ENCODE results near the gene NRBF2. TPM values are rescaled to one million over a fixed set of nuclear protein-coding genes. Genes with fewer than 3 reads are reported as not detected.
A peak's percentile ranks its signal among the peaks of the same experiment; 100 is the strongest.

Gene NRBF2
- total RNA-seq, 1 donor from 2014 or later, result 28.7 TPM

- no peaks in the 10 kb centered on the region for H3K27me3 ChIP-seq (ENCODE audit: control insufficient read depth, insufficient read depth, low read length)
- H3K4me3 ChIP-seq (ENCODE audit: low read depth, low read length), result no peak overlapping the region
- TF ChIP-seq, protein P1, sequence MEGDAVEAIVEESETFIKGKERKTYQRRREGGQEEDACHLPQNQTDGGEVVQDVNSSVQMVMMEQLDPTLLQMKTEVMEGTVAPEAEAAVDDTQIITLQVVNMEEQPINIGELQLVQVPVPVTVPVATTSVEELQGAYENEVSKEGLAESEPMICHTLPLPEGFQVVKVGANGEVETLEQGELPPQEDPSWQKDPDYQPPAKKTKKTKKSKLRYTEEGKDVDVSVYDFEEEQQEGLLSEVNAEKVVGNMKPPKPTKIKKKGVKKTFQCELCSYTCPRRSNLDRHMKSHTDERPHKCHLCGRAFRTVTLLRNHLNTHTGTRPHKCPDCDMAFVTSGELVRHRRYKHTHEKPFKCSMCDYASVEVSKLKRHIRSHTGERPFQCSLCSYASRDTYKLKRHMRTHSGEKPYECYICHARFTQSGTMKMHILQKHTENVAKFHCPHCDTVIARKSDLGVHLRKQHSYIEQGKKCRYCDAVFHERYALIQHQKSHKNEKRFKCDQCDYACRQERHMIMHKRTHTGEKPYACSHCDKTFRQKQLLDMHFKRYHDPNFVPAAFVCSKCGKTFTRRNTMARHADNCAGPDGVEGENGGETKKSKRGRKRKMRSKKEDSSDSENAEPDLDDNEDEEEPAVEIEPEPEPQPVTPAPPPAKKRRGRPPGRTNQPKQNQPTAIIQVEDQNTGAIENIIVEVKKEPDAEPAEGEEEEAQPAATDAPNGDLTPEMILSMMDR (IDR thresholded peaks at IDR 0.05; ENCODE audit: insufficient read depth, low read length, poor library complexity, severe bottlenecking), result no peak
- peaks cover 1% of the 10 kb centered on the region for H3K36me3 ChIP-seq (ENCODE audit: control insufficient read depth, insufficient read depth, low read length)
- no peak for DNase-seq (ENCODE audit: low read depth)
These were observed 22.4 kb downstream of the NRBF2 start for GRCh38 chr10:63155388-63156020.

DNA sequence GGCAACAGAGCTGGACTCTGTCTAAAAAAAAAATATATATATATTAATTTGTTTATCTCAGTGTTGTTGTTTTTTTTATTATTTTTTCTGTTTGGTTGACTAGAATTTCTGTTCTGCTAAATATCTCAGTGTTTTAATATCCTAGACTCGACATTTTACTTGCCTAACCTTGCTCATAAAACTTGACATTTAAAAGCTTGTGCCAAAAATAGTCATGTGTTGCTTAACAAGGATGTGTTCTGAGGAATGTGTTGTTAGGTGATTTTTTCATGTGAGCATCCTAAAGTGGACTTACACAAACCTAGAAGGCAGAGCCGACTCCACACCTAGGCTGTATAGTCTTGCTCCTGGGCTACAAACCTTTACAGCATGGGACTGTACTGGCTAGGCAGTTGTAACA lies 23.1 kb downstream of the NRBF2 start:
- DNase-seq (ENCODE audit: low read depth), result no peak
- TF ChIP-seq, protein P1 (IDR thresholded peaks at IDR 0.05; ENCODE audit: insufficient read depth, low read length, poor library complexity, severe bottlenecking), result no peak
- H3K27me3 ChIP-seq (ENCODE audit: control insufficient read depth, insufficient read depth, low read length), result no peaks in the 10 kb centered on the region

DNA sequence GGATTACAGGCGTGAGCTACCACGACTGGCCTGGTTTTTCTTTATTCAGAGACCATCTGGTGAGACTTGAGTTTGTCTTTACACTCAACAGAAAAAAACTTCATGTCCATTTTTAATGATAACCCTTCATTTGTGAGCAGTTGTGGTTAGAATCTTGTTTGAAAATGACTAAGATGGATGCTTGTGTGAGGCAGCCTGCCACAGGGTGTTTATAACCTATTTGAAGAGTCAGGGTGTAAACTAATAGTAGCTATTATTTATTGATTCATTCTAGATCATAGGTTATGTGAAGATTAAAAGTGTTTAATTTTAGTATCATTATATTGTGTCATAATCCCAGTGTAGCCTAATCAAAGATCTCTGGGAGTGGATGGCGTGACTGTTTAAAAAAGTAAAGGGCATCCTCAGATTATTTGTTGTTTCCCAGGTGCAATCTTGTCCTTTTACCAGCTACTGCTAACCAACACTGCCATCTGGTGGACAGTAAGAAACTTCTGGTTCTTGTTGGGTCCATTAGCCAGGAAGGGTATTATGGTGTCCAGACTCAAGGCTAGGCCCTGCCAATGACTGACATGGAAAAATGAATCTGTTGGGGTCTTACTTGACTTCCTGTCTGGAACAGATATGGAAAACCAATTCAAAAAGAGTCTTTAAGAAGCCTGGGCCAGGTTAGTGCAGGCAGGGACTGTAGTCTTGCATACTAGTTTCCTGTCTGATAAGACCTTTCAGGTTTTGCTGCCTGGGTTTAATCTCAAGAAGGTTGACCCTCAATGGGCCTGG lies 24.9 kb downstream of the NRBF2 start:
- DNase-seq (ENCODE audit: low read depth), result peak; percentile 64
- H3K36me3 ChIP-seq (ENCODE audit: control insufficient read depth, insufficient read depth, low read length), result no peaks in the 10 kb centered on the region
- no peak overlapping the region for H3K4me3 ChIP-seq (ENCODE audit: low read depth, low read length)
- H3K27me3 ChIP-seq (ENCODE audit: control insufficient read depth, insufficient read depth, low read length), result no peaks in the 10 kb centered on the region
- TF ChIP-seq, protein P1 (IDR thresholded peaks at IDR 0.05; ENCODE audit: insufficient read depth, low read length, poor library complexity, severe bottlenecking), result peak; percentile 63

More for the DNA sequence above, 23.1 kb downstream of the NRBF2 start:
- no peak overlapping the region for H3K4me3 ChIP-seq (ENCODE audit: low read depth, low read length)
- peaks cover 1% of the 10 kb centered on the region for H3K36me3 ChIP-seq (ENCODE audit: control insufficient read depth, insufficient read depth, low read length)

- DNase-seq (ENCODE audit: low read depth), result no peak
- Histone ChIP-seq H3K36me3 (ENCODE audit: control insufficient read depth, insufficient read depth, low read length) (no peaks in the 10 kb centered on the region), H3K4me3 (ENCODE audit: low read depth, low read length) (no peak overlapping the region), H3K27me3 (ENCODE audit: control insufficient read depth, insufficient read depth, low read length) (no peaks in the 10 kb centered on the region)
- TF ChIP-seq, protein P1 (IDR thresholded peaks at IDR 0.05; ENCODE audit: insufficient read depth, low read length, poor library complexity, severe bottlenecking), result no peak
These were observed 28.5 kb downstream of the NRBF2 start for GRCh38 chr10:63161592-63161991.

DNA sequence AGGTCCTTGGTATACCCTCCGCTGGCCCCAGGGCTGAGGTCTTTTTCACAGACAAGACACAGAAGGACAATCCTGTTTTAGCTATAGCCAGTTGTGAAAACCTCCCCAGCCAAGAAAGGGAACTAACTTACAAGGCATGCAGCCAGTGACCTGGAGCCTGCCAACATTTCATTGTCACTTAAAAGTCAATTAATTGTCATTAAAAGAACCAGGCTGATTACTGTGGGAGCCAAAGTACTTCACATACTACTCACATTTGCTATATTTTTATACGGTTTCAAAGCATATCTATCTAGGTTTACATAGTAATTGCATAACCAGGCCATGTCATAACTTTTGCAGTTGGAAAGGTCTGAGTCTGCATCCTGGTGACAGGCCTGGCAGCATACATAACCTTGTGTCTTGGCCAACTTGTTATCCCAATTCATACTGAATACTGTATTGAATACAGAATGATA lies 31.1 kb downstream of the NRBF2 start:
- H3K27me3 ChIP-seq (ENCODE audit: control insufficient read depth, insufficient read depth, low read length), result no peaks in the 10 kb centered on the region
- H3K4me3 ChIP-seq (ENCODE audit: low read depth, low read length), result no peak overlapping the region
- H3K36me3 ChIP-seq (ENCODE audit: control insufficient read depth, insufficient read depth, low read length), result no peaks in the 10 kb centered on the region
- TF ChIP-seq, protein P1 (IDR thresholded peaks at IDR 0.05; ENCODE audit: insufficient read depth, low read length, poor library complexity, severe bottlenecking), result no peak
- no peak for DNase-seq (ENCODE audit: low read depth)

Measured in kidney epithelial cell (primary cell).